Measurements from ENCODE around the gene PLCH2. TPM values are rescaled to one million over a fixed set of nuclear protein-coding genes. Genes with fewer than 3 reads are reported as not detected.

The PLCH2 gene
- total RNA-seq, 1 experiment from 2014 or later, result 123 TPM

DNA sequence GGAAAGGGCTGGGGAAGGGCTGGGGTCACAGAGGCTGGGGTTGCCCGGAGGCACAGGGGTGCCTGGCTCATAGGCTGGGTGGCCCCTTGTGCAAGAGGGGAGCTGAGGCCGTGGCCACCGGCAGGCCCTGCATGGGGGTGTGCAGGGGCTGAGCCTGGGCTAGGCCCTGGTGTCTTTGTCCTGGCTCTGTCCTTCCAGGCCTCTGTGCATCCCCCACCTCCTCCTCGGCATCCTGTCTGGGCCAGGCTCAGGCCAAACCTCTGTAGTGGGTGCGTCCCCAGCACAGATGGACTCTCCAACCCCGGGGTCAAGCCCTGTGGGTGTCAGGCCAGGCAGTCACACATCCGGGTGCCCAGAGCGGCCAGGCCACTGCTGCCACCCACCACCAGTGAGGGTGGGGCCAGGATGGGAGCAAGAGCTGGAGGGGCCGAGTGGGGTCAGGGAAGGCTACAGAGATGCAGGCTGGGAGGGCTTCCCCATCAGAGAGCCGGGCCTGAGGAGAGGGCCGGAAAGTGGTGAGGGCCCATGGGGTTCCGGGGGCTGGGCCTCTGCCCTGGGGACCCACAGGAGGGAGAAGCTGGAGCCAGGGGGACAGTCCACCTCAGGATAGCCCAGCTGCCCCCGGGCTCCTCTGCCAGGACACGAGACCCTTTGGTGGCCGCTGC, 30.9 kb downstream of the PLCH2 start:
- Mint-ChIP-seq H3K27me3 (ENCODE audit: insufficient read depth, unreplicated experiment) (no peaks in the 10 kb centered on the region), H3K4me3 (ENCODE audit: unreplicated experiment) (no peak overlapping the region), H3K9me3 (ENCODE audit: unreplicated experiment) (no peaks in the 10 kb centered on the region), H3K36me3 (ENCODE audit: insufficient read depth, unreplicated experiment) (peaks cover 39% of the 10 kb centered on the region), H3K4me1 (ENCODE audit: insufficient read depth, unreplicated experiment) (no peaks in the 10 kb centered on the region), H3K27ac (ENCODE audit: low read depth, unreplicated experiment) (no peak overlapping the region)
- no TSS peak for BruUV-seq (replicated peaks)
- DNase-seq (ENCODE audit: unreplicated experiment), result no peak
- intact Hi-C loops (cut with micrococcal nuclease), result no loop called here
- CTCF ChIA-PET, result interaction anchor here (0.7 to 1.2 kb wide), 4 partner anchors 18 to 298 kb away, joined by 3 to 4 read pairs (median 3); no protein-coding TSS in a partner anchor
- TF ChIP-seq, protein P1, sequence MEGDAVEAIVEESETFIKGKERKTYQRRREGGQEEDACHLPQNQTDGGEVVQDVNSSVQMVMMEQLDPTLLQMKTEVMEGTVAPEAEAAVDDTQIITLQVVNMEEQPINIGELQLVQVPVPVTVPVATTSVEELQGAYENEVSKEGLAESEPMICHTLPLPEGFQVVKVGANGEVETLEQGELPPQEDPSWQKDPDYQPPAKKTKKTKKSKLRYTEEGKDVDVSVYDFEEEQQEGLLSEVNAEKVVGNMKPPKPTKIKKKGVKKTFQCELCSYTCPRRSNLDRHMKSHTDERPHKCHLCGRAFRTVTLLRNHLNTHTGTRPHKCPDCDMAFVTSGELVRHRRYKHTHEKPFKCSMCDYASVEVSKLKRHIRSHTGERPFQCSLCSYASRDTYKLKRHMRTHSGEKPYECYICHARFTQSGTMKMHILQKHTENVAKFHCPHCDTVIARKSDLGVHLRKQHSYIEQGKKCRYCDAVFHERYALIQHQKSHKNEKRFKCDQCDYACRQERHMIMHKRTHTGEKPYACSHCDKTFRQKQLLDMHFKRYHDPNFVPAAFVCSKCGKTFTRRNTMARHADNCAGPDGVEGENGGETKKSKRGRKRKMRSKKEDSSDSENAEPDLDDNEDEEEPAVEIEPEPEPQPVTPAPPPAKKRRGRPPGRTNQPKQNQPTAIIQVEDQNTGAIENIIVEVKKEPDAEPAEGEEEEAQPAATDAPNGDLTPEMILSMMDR (IDR thresholded peaks at IDR 0.05; ENCODE audit: unreplicated experiment), result no peak
- POLR2A ChIA-PET, result interaction anchor here (1.0 kb wide), 1 partner anchor 18 kb away, joined by 5 read pairs; no protein-coding TSS in a partner anchor

DNA sequence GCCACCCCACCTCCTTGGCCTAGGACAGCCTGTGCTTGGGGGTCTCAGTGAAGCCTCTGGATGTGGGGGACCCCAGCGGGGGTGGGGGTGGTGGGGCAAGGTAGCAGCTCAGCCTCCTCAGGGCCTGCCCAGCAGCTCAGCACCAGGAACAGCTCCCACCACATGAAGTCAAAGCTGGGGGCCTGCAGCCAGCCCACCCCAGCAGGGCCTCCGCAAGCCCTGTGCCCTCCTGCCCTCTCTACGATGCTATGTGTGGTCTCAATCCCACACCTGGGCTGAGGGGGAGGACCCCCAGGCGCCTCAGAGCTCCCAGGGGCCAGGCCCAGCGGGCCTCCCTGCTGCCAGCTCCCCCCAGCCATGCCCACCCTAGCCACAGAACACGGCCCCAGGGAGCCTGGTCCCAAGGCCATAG, 31.7 kb downstream of the PLCH2 start:
- Mint-ChIP-seq H3K4me3 (ENCODE audit: unreplicated experiment) (no peak overlapping the region), H3K9me3 (ENCODE audit: unreplicated experiment) (no peaks in the 10 kb centered on the region), H3K27ac (ENCODE audit: low read depth, unreplicated experiment) (no peak overlapping the region), H3K27me3 (ENCODE audit: insufficient read depth, unreplicated experiment) (no peaks in the 10 kb centered on the region), H3K36me3 (ENCODE audit: insufficient read depth, unreplicated experiment) (peaks cover 39% of the 10 kb centered on the region), H3K4me1 (ENCODE audit: insufficient read depth, unreplicated experiment) (no peaks in the 10 kb centered on the region)
- no peak for DNase-seq (ENCODE audit: unreplicated experiment)
- ChIA-PET CTCF (interaction anchor here (0.7 to 1.2 kb wide), 3 partner anchors 17 to 299 kb away, joined by 3 read pairs; no protein-coding TSS in a partner anchor), POLR2A (interaction anchor here (1.0 kb wide), 1 partner anchor 18 kb away, joined by 5 read pairs; no protein-coding TSS in a partner anchor)
- no TSS peak for BruUV-seq (replicated peaks)
- intact Hi-C loops (cut with micrococcal nuclease), result no loop called here
- TF ChIP-seq, protein P1 (IDR thresholded peaks at IDR 0.05; ENCODE audit: unreplicated experiment), result no peak

GRCh38 chr1:2508180-2508579, 32.1 kb downstream of the PLCH2 start:
- Mint-ChIP-seq H3K9me3 (ENCODE audit: unreplicated experiment) (no peaks in the 10 kb centered on the region), H3K27ac (ENCODE audit: low read depth, unreplicated experiment) (no peak overlapping the region), H3K27me3 (ENCODE audit: insufficient read depth, unreplicated experiment) (no peaks in the 10 kb centered on the region), H3K36me3 (ENCODE audit: insufficient read depth, unreplicated experiment) (peaks cover 38% of the 10 kb centered on the region), H3K4me3 (ENCODE audit: unreplicated experiment) (no peak overlapping the region), H3K4me1 (ENCODE audit: insufficient read depth, unreplicated experiment) (no peaks in the 10 kb centered on the region)
- no peak for DNase-seq (ENCODE audit: unreplicated experiment)
- ChIA-PET POLR2A (interaction anchor here (0.9 kb wide), 1 partner anchor 25 kb away, joined by 4 read pairs; no protein-coding TSS in a partner anchor), CTCF (interaction anchor here (1.2 kb wide), 1 partner anchor 17 kb away, joined by 3 read pairs; no protein-coding TSS in a partner anchor)
- BruUV-seq (replicated peaks), result no TSS peak
- intact Hi-C loops (cut with micrococcal nuclease), result no loop called here
- TF ChIP-seq, protein P1 (IDR thresholded peaks at IDR 0.05; ENCODE audit: unreplicated experiment), result no peak

- no peaks in the 10 kb centered on the region for H3K4me1 Mint-ChIP-seq (ENCODE audit: insufficient read depth, unreplicated experiment)
- H3K4me3 Mint-ChIP-seq (ENCODE audit: unreplicated experiment), result no peak overlapping the region
- no peak for DNase-seq (ENCODE audit: unreplicated experiment)
- no TSS peak for BruUV-seq (replicated peaks)
- intact Hi-C loops (cut with micrococcal nuclease), result no loop called here
- H3K27me3 Mint-ChIP-seq (ENCODE audit: insufficient read depth, unreplicated experiment), result no peaks in the 10 kb centered on the region
- H3K27ac Mint-ChIP-seq (ENCODE audit: low read depth, unreplicated experiment), result no peak overlapping the region
- no peaks in the 10 kb centered on the region for H3K9me3 Mint-ChIP-seq (ENCODE audit: unreplicated experiment)
- TF ChIP-seq, protein P1 (IDR thresholded peaks at IDR 0.05; ENCODE audit: unreplicated experiment), result no peak
- ChIA-PET CTCF (no interaction called here), POLR2A (interaction anchor here (0.9 to 1.1 kb wide), 2 partner anchors 25 to 26 kb away, joined by 3 to 4 read pairs; no protein-coding TSS in a partner anchor)
- peaks cover 36% of the 10 kb centered on the region for H3K36me3 Mint-ChIP-seq (ENCODE audit: insufficient read depth, unreplicated experiment)
Measured at GRCh38 chr1:2508751-2509150, 32.7 kb downstream of the PLCH2 start.

Data from MCF 10A (cell line).